Suppressor macrophage (primary cell): ENCODE results near the gene HBZ.
A peak's percentile ranks its signal among the peaks of the same experiment; 100 is the strongest.
"Not testable (repeated sequence)": the region's sequence is repeated elsewhere in the genome, so short reads cannot be mapped to it uniquely, and the experiment has no call there.

Experiments
- DNase-seq, 4 experiments: peaks; one replicate each; pipeline ENCODE4 v3.0.0-alpha.2; 2020 to 2022

HBZ gene

GRCh38 chr16:165539-166374 is 13.3 kb downstream of the HBZ start, which contains the start of gene HBM:
TSS of gene HBM (plus strand) at chr16:165978. CDS start at chr16:165998, 20 bp downstream.
- no peak for DNase-seq

- DNase-seq, result no peak
Observed at GRCh38 chr16:166375-167121, 14.1 kb downstream of the HBZ start.

DNA sequence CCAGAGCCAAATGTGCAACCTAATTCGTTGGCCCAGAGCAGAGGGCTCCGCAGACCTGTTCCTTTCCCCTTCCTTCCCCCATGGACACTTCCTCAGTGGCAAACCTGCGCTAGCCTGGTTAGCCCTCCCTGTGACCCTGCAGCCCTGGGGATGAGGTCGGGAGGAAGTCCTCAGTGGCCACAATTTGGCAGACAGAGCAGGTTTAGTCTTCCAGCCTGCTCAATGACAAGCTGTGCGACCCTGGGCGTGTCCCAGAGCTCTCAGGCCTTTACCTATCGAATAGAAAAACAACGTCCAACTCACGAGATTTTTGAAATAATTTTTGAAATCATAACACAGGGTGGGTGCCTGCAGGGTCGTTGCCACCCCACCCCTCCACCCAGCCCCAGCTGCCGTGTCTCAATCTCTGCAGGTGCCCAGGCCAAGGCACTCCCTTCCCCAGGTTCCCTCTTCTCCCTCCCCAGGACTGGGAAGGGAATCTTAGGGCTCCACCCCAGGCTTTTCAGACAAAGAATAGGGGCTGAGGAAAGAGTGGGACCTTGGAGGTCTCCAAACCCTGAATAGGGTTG is 14.8 kb downstream of the HBZ start:
- DNase-seq, result no peak

DNA sequence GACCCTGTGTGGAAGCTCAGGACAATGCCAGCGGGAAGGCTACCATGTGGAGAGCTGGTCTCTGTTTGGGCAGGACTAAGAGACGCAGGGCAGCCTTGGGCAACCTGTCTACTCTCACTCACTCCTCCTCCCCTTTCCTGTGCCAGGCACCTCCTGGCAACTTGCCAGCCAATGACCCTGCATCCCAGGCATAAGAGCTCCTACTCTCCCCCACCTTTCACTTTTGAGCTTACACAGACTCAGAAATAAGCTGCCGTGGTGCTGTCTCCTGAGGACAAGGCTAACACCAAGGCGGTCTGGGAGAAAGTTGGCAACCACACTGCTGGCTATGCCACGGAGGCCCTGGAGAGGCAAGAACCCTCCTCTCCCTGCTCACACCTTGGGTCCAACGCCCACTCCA is 16.0 kb downstream of the HBZ start:
- no peak for DNase-seq

DNA sequence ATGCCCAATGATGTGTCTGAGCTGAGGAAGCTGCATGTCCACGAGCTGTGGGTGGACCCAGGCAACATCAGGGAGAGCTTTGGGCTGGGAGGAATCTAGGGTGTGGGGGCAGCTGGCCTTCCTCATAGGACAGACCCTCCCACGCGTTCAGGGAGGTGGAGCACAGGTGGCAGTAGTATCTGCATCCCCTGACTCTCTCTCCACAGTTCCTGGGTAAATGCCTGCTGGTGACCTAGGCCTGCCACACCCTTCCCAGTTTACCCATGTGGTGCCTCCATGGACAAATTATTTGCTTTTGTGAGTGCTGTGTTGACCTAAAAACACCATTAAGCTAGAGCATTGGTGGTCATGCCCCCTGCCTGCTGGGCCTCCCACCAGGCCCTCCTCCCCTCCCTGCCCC is 16.6 kb downstream of the HBZ start:
- no peak for DNase-seq

DNA sequence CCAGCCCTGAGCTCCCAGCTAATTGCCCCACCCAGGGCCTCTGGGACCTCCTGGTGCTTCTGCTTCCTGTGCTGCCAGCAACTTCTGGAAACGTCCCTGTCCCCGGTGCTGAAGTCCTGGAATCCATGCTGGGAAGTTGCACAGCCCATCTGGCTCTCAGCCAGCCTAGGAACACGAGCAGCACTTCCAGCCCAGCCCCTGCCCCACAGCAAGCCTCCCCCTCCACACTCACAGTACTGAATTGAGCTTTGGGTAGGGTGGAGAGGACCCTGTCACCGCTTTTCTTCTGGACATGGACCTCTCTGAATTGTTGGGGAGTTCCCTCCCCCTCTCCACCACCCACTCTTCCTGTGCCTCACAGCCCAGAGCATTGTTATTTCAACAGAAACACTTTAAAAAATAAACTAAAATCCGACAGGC is 17.7 kb downstream of the HBZ start:
- peak in 3 of 4 experiments; percentile 20 to 46 (median 33) for DNase-seq

- DNase-seq, result no peak
Observed at GRCh38 chr16:170788-171187, 18.3 kb downstream of the HBZ start.

DNA sequence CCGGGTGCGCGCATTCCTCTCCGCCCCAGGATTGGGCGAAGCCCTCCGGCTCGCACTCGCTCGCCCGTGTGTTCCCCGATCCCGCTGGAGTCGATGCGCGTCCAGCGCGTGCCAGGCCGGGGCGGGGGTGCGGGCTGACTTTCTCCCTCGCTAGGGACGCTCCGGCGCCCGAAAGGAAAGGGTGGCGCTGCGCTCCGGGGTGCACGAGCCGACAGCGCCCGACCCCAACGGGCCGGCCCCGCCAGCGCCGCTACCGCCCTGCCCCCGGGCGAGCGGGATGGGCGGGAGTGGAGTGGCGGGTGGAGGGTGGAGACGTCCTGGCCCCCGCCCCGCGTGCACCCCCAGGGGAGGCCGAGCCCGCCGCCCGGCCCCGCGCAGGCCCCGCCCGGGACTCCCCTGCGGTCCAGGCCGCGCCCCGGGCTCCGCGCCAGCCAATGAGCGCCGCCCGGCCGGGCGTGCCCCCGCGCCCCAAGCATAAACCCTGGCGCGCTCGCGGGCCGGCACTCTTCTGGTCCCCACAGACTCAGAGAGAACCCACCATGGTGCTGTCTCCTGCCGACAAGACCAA is 20.0 kb downstream of the HBZ start, which contains the start of gene HBA2:
HBA2 (plus strand) TSS at position 503 of the 568 bp plus-strand sequence; CDS start at position 540, 37 bp downstream.
- not testable (repeated sequence) for DNase-seq

- not testable (repeated sequence) for DNase-seq
Observed at GRCh38 chr16:173211-173854, 20.9 kb downstream of the HBZ start.

DNA sequence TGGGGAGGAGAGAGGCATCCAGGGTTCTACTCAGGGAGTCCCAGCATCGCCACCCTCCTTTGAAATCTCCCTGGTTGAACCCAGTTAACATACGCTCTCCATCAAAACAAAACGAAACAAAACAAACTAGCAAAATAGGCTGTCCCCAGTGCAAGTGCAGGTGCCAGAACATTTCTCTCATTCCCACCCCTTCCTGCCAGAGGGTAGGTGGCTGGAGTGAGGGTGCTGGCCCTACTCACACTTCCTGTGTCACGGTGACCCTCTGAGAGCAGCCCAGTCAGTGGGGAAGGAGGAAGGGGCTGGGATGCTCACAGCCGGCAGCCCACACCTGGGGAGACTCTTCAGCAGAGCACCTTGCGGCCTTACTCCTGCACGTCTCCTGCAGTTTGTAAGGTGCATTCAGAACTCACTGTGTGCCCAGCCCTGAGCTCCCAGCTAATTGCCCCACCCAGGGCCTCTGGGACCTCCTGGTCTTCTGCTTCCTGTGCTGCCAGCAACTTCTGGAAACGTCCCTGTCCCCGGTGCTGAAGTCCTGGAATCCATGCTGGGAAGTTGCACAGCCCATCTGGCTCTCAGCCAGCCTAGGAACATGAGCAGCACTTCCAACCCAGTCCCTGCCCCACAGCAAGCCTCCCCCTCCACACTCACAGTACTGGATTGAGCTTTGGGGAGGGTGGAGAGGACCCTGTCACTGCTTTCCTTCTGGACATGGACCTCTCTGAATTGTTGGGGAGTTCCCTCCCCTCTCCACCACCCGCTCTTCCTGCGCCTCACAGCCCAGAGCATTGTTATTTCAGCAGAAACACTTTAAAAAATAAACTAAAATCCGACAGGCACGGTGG is 21.7 kb downstream of the HBZ start:
- DNase-seq, result not testable (repeated sequence)

DNA sequence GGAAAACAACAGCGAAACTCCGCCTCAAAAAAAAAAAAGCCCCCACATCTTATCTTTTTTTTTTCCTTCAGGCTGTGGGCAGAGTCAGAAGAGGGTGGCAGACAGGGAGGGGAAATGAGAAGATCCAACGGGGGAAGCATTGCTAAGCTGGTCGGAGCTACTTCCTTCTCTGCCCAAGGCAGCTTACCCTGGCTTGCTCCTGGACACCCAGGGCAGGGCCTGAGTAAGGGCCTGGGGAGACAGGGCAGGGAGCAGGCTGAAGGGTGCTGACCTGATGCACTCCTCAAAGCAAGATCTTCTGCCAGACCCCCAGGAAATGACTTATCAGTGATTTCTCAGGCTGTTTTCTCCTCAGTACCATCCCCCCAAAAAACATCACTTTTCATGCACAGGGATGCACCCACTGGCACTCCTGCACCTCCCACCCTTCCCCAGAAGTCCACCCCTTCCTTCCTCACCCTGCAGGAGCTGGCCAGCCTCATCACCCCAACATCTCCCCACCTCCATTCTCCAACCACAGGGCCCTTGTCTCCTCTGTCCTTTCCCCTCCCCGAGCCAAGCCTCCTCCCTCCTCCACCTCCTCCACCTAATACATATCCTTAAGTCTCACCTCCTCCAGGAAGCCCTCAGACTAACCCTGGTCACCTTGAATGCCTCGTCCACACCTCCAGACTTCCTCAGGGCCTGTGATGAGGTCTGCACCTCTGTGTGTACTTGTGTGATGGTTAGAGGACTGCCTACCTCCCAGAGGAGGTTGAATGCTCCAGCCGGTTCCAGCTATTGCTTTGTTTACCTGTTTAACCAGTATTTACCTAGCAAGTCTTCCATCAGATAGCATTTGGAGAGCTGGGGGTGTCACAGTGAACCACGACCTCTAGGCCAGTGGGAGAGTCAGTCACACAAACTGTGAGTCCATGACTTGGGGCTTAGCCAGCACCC is 22.8 kb downstream of the HBZ start:
- DNase-seq, result peak in 3 of 4 experiments; percentile 38 to 58 (median 52)

DNA sequence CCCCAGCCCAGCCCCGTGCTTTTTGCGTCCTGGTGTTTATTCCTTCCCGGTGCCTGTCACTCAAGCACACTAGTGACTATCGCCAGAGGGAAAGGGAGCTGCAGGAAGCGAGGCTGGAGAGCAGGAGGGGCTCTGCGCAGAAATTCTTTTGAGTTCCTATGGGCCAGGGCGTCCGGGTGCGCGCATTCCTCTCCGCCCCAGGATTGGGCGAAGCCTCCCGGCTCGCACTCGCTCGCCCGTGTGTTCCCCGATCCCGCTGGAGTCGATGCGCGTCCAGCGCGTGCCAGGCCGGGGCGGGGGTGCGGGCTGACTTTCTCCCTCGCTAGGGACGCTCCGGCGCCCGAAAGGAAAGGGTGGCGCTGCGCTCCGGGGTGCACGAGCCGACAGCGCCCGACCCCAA is 23.6 kb downstream of the HBZ start:
- DNase-seq, result not testable (repeated sequence)

DNA sequence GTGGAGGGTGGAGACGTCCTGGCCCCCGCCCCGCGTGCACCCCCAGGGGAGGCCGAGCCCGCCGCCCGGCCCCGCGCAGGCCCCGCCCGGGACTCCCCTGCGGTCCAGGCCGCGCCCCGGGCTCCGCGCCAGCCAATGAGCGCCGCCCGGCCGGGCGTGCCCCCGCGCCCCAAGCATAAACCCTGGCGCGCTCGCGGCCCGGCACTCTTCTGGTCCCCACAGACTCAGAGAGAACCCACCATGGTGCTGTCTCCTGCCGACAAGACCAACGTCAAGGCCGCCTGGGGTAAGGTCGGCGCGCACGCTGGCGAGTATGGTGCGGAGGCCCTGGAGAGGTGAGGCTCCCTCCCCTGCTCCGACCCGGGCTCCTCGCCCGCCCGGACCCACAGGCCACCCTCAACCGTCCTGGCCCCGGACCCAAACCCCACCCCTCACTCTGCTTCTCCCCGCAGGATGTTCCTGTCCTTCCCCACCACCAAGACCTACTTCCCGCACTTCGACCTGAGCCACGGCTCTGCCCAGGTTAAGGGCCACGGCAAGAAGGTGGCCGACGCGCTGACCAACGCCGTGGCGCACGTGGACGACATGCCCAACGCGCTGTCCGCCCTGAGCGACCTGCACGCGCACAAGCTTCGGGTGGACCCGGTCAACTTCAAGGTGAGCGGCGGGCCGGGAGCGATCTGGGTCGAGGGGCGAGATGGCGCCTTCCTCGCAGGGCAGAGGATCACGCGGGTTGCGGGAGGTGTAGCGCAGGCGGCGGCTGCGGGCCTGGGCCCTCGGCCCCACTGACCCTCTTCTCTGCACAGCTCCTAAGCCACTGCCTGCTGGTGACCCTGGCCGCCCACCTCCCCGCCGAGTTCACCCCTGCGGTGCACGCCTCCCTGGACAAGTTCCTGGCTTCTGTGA is 24.3 kb downstream of the HBZ start, which contains the start of gene HBA1:
HBA1 (plus strand) TSS at position 204 of the 906 bp plus-strand sequence; CDS start at position 241, 37 bp downstream.
- not testable (repeated sequence) for DNase-seq

DNA sequence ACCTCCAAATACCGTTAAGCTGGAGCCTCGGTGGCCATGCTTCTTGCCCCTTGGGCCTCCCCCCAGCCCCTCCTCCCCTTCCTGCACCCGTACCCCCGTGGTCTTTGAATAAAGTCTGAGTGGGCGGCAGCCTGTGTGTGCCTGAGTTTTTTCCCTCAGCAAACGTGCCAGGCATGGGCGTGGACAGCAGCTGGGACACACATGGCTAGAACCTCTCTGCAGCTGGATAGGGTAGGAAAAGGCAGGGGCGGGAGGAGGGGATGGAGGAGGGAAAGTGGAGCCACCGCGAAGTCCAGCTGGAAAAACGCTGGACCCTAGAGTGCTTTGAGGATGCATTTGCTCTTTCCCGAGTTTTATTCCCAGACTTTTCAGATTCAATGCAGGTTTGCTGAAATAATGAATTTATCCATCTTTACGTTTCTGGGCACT is 25.0 kb downstream of the HBZ start:
- DNase-seq, result no peak

GRCh38 chr16:177981-178667 is 25.7 kb downstream of the HBZ start:
- DNase-seq, result no peak

DNA sequence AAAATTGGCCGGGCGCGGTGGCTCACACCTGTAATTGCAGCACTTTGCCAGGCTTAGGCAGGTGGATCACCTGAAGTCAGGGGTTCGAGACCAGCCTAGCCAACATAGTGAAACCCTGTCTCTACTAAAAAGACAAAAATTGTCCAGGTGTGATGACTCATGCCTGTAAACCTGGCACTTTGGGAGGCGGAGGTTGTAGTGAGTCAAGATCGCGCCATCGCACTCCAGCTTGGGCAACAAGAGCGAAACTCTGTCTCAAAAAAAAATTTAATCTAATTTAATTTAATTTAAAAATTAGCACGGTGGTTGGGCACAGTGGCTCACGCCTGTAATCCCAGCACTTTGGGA is 26.2 kb downstream of the HBZ start:
- DNase-seq, result no peak

DNA sequence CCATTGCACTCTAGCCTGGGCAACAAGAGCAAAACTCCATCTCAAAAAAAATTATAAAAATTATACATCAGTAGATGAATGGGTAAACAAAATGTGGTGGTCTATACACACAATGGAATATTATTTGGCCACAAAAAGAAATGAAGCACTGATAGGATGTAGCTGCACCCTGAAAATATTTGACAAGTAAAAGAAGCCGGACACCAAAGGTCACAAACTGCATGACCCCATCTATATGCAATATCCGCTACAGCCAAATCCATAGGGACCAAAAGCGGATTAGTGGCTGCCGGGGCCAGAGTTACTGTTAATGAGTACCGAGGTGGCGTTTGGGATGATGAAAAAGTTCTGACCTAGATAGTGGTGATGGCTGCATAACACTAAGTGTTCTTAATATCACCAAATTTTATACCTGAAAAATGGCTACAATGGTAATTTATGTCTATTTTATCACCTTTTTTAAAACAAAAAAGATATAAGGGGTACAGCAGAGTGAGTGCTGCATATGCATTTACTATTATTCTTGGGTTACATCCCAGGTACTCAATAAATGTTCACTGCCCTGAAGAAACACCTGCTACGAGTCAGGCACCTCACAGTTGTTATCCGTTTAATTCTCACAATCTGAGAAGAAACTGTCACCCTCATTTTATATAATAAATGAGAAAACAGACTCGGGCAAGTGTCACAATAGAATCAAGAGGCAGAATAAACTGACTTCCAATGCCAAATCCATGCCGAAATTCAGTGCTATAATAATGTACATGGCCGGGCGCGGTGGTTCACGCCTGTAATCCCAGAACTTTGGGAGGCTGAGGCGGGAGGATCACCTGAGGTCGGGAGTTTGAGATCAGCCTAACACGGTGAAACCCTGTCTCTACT is 27.0 kb downstream of the HBZ start:
- DNase-seq, result no peak
